HL-60 (cell line): ENCODE measurements around the gene POLD2.

ENCODE experiments used
- GABPA ChIP-seq: IDR thresholded peaks from 2 replicates; pipeline ENCODE4 v1.6.1; 2012; ENCODE audit warnings: low read depth
- POLR2AphosphoS5 ChIP-seq: IDR thresholded peaks from 2 replicates; pipeline ENCODE4 v1.6.1; 2012; ENCODE audit warnings: low read depth
- TF ChIP-seq, protein P1 (sequence below): IDR thresholded peaks from one replicate; pipeline ENCODE4 v1.5.1; 2011; ENCODE audit warnings: low read length, control low read depth, inconsistent platforms; ENCODE audit not compliant: insufficient read depth

DNA sequence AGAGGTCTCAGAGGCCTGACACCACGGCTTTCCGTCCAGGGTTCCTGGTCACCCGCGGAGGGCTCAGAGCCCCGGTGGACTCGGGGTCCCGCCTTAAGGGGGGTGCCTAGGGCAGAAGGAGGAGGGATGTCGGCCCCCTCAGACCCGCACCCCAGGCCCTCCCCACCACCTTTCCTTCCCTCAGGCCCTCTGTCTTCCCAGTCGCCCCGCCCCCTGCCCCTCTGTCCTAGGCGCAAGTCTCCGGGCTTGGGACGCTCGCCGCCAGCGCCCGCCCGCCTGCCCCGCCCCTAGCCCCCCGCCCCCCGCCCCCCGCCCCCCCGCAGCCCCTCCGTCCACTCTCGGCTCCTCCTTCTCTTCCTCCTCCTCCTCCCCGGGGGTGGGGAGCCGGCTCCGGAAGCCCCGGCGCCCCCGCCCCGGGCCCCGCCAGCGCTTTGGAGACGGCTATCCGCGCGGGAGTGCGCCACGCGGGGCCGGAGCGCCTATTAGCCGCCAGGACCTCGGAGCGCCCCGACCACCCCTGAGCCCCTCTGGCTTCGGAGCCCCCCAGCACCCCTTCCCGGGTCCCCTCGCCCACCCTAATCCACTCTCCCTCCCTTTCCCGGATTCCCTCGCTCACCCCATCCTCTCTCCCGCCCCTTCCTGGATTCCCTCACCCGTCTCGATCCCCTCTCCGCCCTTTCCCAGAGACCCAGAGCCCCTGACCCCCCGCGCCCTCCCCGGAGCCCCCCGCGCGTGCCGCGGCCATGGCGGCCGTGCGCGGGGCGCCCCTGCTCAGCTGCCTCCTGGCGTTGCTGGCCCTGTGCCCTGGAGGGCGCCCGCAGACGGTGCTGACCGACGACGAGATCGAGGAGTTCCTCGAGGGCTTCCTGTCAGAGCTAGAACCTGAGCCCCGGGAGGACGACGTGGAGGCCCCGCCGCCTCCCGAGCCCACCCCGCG, 19.2 kb downstream of the POLD2 start, which contains the start of gene AEBP1:
- TF ChIP-seq POLR2AphosphoS5 (no peak), GABPA (no peak)
- TF ChIP-seq, protein P1, sequence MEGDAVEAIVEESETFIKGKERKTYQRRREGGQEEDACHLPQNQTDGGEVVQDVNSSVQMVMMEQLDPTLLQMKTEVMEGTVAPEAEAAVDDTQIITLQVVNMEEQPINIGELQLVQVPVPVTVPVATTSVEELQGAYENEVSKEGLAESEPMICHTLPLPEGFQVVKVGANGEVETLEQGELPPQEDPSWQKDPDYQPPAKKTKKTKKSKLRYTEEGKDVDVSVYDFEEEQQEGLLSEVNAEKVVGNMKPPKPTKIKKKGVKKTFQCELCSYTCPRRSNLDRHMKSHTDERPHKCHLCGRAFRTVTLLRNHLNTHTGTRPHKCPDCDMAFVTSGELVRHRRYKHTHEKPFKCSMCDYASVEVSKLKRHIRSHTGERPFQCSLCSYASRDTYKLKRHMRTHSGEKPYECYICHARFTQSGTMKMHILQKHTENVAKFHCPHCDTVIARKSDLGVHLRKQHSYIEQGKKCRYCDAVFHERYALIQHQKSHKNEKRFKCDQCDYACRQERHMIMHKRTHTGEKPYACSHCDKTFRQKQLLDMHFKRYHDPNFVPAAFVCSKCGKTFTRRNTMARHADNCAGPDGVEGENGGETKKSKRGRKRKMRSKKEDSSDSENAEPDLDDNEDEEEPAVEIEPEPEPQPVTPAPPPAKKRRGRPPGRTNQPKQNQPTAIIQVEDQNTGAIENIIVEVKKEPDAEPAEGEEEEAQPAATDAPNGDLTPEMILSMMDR, result no peak
